NCI-H146 treated with DMSO at 0.1 percent for 48 hours (cell line): ENCODE measurements around the gene RBCK1.
"Not testable (repeated sequence)": the region's sequence is repeated elsewhere in the genome, so short reads cannot be mapped to it uniquely, and the experiment has no call there.

Experiments used
- DNase-seq: peaks from one replicate; lab custom pipeline; 2025; ENCODE audit not compliant: unreplicated experiment; lab: John Stamatoyannopoulos, UW

The RBCK1 gene

DNA sequence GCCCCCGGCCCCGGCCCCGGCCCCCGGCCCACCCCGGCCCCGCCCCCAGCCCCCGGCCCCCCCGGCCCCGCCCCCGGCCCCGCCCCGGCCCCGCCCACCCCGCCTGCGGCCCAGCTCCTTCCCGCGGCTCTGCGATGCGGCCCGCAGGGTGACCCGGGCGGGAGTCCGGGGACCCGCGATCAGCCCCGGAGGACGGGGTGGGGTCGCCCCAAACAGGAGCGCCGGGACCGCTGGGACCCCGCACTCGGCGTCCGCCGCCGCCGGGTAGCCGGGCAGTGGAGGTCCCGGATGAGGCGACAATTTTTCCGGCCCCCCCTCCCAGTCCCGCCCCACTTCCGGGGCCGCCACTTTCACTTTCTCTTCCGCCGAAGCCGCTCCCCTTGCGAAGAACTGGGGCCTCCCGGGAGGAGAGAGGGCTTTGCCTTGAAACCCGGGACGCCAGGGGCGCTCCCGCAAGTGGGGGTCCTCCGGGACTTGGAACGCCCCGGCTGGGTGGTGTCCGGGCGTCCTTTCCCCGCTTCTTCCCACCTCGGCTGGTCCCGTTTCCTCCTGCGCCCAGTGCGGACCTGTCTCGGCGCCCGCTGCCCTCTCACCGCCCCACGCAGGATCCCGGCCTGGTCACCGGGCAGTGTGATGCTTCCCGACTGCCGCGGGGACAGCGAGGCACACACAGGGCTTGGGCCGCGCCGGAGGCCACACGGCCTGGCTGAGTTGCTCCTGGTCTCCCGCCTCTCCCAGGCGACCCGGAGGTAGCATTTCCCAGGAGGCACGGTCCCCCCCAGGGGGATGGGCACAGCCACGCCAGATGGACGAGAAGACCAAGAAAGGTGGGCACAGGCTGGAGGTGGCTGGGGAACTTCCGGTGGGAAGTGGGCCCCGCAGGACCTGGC, at the start of gene RBCK1:
RBCK1 (plus strand) TSS at position 347 of the 890 bp plus-strand sequence; CDS start at position 806, 459 bp downstream.
- peak; percentile 68 for DNase-seq

DNA sequence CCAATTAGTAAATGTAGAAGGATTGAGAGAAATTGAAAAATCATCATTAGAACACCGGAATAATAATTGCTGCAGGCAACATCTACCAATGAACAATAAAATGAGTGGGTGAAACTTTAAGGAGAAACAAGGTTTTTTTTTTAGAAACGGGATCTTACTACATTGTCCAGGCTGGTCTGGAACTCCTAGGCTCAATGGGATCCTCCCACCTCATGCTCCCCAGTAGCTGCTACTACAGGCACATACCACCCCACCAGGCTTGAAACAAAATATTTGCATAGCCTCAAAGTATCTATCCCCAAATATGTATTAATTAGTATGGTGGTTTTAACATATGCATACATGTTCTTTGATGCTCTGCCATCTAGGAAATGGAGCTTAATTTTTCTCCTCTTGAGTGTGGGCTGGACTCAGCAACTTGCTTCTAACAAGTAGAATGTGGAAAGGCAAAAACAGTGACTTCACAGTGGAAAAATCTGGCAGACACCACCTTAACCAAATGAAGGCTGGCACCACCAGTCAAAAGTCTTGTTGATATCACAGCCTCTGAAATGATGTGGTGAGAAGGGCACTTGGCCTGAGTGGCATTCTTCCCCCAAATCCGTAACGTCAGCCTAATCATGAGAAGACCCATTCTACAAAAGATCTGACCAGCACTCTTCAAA, 49.1 kb upstream of the RBCK1 start:
- DNase-seq: no peak

DNA sequence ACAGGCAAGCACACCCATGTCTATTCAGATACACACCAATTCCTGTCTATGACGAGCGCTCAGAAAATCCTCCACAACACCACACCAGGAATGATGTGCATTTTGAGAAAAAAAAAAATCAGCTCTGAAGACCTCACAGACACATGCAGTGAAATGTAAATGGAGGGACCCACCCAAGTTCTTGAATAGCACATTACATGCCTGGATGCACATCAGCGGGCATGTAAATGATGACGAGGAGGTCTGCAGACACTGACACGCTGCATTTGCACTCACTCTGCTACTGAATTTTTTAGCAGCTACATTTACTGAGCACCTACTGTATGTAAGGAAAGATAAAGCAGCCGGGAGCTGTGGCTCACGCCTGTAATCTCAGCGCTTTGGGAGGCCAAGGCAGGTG, 46.5 kb upstream of the RBCK1 start:
- DNase-seq: peak; percentile 39

DNA sequence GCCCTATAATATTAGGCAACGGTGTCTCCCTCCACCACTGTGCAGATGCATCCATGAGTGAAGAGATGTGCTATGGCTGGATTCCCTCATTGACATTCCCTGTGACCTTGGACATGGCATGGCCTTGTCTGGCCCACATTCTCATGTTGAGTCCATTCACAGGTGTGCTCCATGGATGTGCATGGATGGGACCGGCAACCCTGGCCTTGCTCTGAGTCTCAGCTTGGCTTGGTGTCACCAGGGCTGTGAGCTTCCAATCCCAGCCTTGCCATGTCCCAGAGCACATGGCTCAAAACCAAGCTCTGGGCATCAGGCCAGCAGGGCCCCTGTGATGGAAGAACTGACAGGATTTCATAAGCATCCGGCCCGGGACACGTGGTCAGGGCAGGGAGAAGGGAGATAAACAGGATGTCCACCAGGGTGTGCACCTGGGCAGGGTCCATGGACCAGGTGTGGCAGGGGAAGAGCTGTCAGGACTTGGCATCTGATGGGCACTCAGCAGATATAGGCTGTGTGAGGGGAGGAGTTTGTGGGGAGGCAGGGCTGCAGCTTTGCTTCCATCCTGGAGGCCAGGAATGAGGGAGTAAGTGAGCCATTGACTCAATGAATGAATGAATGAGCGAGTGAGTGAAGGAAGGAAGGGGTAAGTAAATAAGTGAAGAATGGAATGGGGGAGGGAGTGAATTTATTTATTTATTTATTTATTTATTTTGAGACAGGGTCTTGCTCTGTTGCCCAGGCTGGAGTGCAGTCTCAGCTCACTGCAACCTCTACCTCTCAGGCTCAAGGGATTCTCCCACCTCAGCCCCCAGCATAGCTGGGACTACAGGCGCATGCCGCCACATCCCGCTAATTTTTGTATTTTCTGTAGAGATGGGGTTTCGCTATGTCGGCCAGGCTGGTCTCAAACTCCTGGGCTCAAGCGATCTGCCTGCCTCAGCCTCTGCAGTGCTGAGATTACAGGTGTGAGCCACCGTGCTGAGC, 45.5 kb upstream of the RBCK1 start:
- DNase-seq: peak; percentile 43

GRCh38 chr20:363319-364078, 44.6 kb upstream of the RBCK1 start:
- DNase-seq: no peak

GRCh38 chr20:364905-365794, 42.9 kb upstream of the RBCK1 start:
- no peak for DNase-seq

- no peak for DNase-seq
Measured at GRCh38 chr20:366041-366718, 41.9 kb upstream of the RBCK1 start.

DNA sequence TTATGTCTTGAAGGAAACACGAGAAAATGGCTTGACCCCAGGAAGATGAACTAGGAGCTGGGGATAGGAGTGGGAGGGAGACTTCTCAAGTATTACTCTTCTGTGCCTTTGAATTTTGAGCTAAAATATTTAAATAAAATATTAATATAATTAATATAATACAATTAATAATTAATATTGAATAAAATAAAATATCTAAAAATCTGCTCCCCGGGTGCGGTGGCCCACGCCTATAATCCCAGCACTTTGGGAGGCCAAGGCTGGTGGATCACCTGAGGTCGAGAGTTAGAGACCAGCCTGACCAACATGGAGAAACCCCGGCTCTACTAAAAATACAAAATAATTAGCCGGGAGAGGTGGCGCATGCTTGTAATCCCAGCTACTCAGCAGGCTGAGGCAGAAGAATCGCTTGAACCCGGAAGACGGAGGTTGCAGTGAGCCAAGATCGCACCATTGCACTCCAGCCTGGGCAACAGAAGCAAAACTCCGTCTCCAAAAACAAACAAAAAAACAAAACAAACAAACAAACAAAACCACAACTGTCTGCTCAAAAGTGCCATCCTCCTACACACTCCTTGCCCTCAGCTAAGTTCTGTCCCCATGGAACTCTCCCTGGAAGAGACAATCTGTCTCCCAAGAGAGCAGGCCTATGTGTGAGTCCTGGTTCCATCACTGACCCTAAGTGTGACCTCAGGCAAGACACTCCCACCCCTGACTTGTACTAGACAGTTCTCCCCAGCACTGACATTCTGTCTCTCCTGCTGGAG, 41.2 kb upstream of the RBCK1 start:
- DNase-seq: no peak

- DNase-seq: no peak
Measured at GRCh38 chr20:367486-367887, 40.6 kb upstream of the RBCK1 start.

- no peak for DNase-seq
Measured at GRCh38 chr20:368915-369314, 39.2 kb upstream of the RBCK1 start.

GRCh38 chr20:370151-370600, 37.9 kb upstream of the RBCK1 start:
- no peak for DNase-seq

GRCh38 chr20:370977-371754, 36.9 kb upstream of the RBCK1 start:
- DNase-seq: no peak

- DNase-seq: no peak
Measured at GRCh38 chr20:371755-372542, 36.1 kb upstream of the RBCK1 start.

DNA sequence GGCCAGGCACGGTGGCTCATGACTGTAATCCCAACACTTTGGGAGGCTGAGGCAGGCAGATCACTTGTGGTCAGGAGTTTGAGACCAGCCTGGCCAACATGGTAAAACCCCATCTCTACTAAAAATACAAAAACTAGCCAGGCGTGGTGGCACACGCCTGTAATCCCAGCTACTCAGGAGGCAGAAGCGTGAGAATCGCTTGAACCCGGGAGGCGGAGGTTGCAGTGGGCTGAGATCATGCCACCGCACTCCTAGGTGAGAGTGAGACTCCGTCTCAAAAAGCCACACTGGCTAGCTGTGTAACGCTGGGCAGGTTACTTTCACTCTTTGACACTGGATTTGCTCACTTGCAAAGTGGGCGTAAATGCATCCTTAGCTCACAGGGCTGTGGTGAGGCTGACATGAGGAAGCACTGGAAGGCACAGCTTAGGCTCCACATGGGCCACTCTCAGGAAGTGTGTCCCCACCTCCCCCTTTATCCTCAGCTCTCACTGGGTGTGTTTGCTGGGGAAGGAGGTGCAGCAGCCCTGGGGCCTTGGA, 35.5 kb upstream of the RBCK1 start:
- not testable (repeated sequence) for DNase-seq

DNA sequence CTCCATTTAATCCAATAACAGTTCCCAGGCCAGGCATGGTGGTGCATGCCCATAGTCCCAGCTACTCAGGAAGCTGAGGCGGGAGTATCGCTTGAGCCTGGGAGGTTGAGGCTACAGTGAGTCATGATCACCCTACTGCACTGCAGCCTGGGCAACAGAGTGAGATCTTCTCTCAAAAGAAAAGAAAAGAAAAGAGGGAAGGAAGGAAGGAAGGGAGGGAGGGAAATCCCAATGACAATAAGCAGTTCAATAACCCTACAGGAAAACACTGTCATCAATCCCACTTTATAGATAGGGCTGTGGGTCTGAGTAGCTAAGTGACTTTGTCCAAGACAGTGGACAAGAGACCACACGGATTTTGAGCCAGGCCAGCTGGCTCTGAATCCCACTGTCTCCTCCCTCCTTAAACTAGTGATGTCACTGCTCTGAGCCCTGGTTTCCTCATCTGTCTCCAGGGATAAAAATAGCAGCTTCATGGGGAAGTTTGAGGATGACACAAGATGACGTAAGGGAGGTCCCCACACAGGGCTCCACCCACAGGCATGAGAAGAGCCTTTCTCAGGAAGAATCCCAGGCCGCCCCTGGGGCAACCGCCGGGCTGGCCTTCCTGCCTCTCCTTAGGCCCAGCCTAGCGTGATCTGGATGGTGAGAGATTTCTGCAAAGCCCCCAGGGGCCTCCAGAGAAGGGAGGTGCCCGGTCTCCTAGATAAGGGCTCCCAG, 34.8 kb upstream of the RBCK1 start:
- DNase-seq: no peak
